MCF 10A (cell line): ENCODE data around the gene MYRIP. TPM values are rescaled to one million over a fixed set of nuclear protein-coding genes. Genes with fewer than 3 reads are reported as not detected.

Experiments used
- BruUV-seq: library from RNA; stranded (reverse); fragments of 400-500 nt; replicated peaks from 2 replicates; lab custom pipeline; 2021; lab: Mats Ljungman, UMichigan
- CTCF ChIA-PET: fragments of 300-600 bp; sonication (Branson Sonifier 250); formaldehyde crosslinking; extraction: SDS; loops from one replicate; lab custom pipeline; 2021; ENCODE audit warnings: antibody characterized with exemption, inconsistent platforms; lab: Yijun Ruan, JAX
- POLR2A ChIA-PET: fragments of 300-600, 350-650 bp; sonication (Branson Sonifier 250); formaldehyde crosslinking; extraction: SDS; loops from one replicate; lab custom pipeline; 2020; ENCODE audit warnings: antibody characterized with exemption, inconsistent platforms; lab: Yijun Ruan, JAX
- DNase-seq: peaks from one replicate; pipeline ENCODE4 v3.0.0-alpha.2; 2018; ENCODE audit not compliant: unreplicated experiment
- H3K27ac Mint-ChIP-seq: one replicate; pipeline ENCODE4 v1.8.0; 2022; ENCODE audit warnings: mild to moderate bottlenecking, low read depth, mixed read lengths; ENCODE audit not compliant: unreplicated experiment
- H3K27me3 Mint-ChIP-seq: one replicate; pipeline ENCODE4 v1.8.0; 2022; ENCODE audit warnings: mixed read lengths; ENCODE audit not compliant: insufficient read depth, unreplicated experiment
- H3K36me3 Mint-ChIP-seq: one replicate; pipeline ENCODE4 v1.8.0; 2022; ENCODE audit warnings: mild to moderate bottlenecking, moderate library complexity, mixed read lengths; ENCODE audit not compliant: insufficient read depth, unreplicated experiment
- H3K4me1 Mint-ChIP-seq: one replicate; pipeline ENCODE4 v1.8.0; 2022; ENCODE audit warnings: mixed read lengths; ENCODE audit not compliant: insufficient read depth, unreplicated experiment
- H3K4me3 Mint-ChIP-seq: one replicate; pipeline ENCODE4 v1.8.0; 2022; ENCODE audit warnings: mild to moderate bottlenecking, moderate library complexity, mixed read lengths; ENCODE audit not compliant: unreplicated experiment
- H3K9me3 Mint-ChIP-seq: one replicate; pipeline ENCODE4 v1.8.0; 2022; ENCODE audit warnings: mixed read lengths; ENCODE audit not compliant: unreplicated experiment
- CTCF ChIP-seq: fragments of 200-600 bp; IDR thresholded peaks from one replicate; pipeline ENCODE4 v1.8.0; 2022; ENCODE audit warnings: antibody characterized with exemption, mild to moderate bottlenecking; ENCODE audit not compliant: unreplicated experiment
- intact Hi-C: fragments of 100-400 bp; cut with micrococcal nuclease; formaldehyde crosslinking; loops from 2 replicates; pipeline ENCODE4 v1.14.1; 2022
- total RNA-seq: library from RNA; stranded (reverse); gene quantifications from 2 replicates; pipeline ENCODE4 v1.2.3, GENCODE V29; 2022

MYRIP gene
- total RNA-seq, 1 experiment from 2014 or later, result 0.19 TPM

DNA sequence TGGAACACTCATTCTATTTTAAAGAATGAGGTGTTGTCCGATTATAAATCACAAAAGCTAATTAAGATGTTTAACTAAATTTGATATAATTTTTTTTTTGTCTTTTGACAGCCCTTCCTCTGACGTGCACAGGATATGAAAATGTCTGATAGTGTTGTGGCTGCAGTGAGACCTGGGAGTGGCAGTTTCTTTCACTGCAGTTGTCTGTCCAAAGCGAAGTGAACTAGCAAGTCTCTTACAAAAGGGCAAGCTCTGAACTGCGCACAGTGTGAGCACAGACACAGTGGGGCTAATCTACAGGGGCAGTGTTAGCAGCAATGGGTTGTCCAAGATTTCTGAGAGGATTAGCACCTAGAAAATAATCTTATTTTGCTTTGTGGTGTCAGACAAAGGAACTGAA is 29.1 kb upstream of the MYRIP start:
- BruUV-seq, result no TSS peak

DNA sequence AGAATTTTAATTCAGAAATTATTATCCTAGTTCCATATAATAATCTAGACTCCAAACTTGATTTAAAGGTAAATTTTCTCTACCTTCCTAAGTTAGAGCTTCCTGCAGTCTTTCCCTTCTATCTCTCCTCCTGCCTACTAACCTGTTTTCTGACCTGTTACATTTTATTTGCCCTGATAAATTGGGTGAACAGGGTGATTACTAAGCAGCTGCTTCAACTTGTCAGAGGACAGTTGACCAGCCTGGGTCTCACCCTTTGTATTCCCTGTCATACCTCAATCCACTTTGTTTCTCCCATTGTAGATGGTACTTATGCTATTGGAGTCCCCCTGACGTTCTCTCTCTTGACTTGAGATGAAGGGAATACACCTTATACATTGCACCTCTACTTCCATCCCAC is 28.4 kb upstream of the MYRIP start:
- H3K36me3 Mint-ChIP-seq, result no peaks in the 10 kb centered on the region
- H3K4me3 Mint-ChIP-seq, result no peak overlapping the region
- no peaks in the 10 kb centered on the region for H3K4me1 Mint-ChIP-seq
- ChIA-PET CTCF (no interaction called here), POLR2A (interaction anchor here (0.6 kb wide), 1 partner anchor 463 kb away, joined by 3 read pairs; no protein-coding TSS in a partner anchor)
- DNase-seq, result no peak
- TF ChIP-seq CTCF, result no peak
- intact Hi-C loops, result no loop called here
- no peaks in the 10 kb centered on the region for H3K9me3 Mint-ChIP-seq
- no peaks in the 10 kb centered on the region for H3K27me3 Mint-ChIP-seq
- BruUV-seq, result no TSS peak
- no peak overlapping the region for H3K27ac Mint-ChIP-seq

More for the DNA sequence above, 29.1 kb upstream of the MYRIP start:
- POLR2A ChIA-PET, result interaction anchor here (0.5 to 0.6 kb wide), 2 partner anchors 463 to 677 kb away, joined by 3 to 4 read pairs; partner anchors contain the start of gene RPL14
- CTCF ChIA-PET, result no interaction called here
- Mint-ChIP-seq H3K27me3 (no peaks in the 10 kb centered on the region), H3K27ac (no peak overlapping the region), H3K4me3 (no peak overlapping the region), H3K4me1 (no peaks in the 10 kb centered on the region), H3K36me3 (no peaks in the 10 kb centered on the region), H3K9me3 (no peaks in the 10 kb centered on the region)
- no peak for TF ChIP-seq CTCF
- intact Hi-C loops, result no loop called here
- no peak for DNase-seq

GRCh38 chr3:39781632-39782031 is 27.8 kb upstream of the MYRIP start:
- no peak for DNase-seq
- Mint-ChIP-seq H3K4me3 (no peak overlapping the region), H3K9me3 (no peaks in the 10 kb centered on the region), H3K27me3 (no peaks in the 10 kb centered on the region), H3K36me3 (no peaks in the 10 kb centered on the region), H3K4me1 (no peaks in the 10 kb centered on the region), H3K27ac (no peak overlapping the region)
- BruUV-seq, result no TSS peak
- CTCF ChIA-PET, result no interaction called here
- POLR2A ChIA-PET, result no interaction called here
- TF ChIP-seq CTCF, result no peak
- intact Hi-C loops, result no loop called here

DNA sequence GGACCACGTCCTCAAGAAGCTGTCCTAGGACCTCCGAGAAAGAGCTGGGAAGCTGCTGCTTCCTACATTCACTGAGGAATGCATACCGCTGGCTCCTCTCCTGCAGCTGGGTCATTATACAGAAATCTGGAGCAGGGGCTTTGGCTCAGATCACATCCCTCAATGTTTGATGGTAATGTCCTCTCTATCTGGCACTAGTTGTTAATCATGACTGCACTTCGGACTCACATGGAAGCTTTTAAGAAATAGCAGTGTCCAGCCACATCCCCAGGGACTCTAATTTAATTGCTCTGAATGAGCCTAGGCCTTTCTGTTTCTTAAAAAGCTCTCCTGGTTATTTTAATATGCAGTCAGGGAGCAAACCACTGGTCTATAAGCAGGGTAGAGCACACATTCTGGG is 25.7 kb upstream of the MYRIP start:
- no peak overlapping the region for H3K27ac Mint-ChIP-seq
- no peaks in the 10 kb centered on the region for H3K36me3 Mint-ChIP-seq
- intact Hi-C loops, result no loop called here
- ChIA-PET CTCF (no interaction called here), POLR2A (no interaction called here)
- H3K4me1 Mint-ChIP-seq, result no peaks in the 10 kb centered on the region
- no TSS peak for BruUV-seq
- H3K9me3 Mint-ChIP-seq, result no peaks in the 10 kb centered on the region
- no peak for TF ChIP-seq CTCF
- H3K27me3 Mint-ChIP-seq, result no peaks in the 10 kb centered on the region
- DNase-seq, result no peak
- H3K4me3 Mint-ChIP-seq, result no peak overlapping the region
